NCI-H226 (cell line): ENCODE results near the gene CLN6.
A peak's percentile ranks its signal among the peaks of the same experiment; 100 is the strongest.
"Not testable (repeated sequence)": the region's sequence is repeated elsewhere in the genome, so short reads cannot be mapped to it uniquely, and the experiment has no call there.

Source experiments
- DNase-seq: peaks from one replicate; pipeline ENCODE4 v3.0.0-alpha.2; 2015

CLN6 gene

DNA sequence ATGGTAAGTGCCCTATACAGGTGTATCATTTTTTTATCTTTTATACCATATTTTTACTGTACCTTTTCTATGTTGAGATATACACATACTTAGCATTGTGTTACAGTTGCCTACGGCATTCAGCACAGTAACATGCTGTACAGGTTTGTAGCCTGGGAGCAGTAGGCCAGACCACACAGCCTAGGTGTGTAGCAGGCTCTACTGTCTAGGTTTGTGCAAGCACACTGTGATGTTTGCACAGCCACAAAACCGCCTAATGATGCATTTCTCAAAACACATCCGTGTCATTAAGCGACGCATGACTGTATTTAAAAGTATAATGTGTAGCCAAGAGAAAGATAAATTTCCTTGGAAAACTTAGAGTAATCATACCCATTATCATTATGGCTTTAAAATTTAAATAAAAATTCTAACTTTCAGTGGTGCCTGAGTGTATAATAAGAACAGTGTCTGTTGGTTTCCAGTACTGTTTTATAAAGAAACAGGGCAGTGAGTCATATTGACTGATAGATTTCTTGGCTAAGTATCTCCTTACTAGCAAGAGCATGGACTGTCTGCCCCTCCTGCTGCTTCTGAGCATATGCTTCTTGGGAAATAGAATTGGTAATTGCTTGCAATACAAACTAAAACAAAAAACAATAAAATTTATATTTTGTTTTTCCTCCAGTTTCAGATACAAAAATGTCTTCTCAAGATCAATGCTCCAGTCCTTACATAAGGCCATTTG lies 42.7 kb downstream of the CLN6 start:
- DNase-seq: peak; percentile 37

DNA sequence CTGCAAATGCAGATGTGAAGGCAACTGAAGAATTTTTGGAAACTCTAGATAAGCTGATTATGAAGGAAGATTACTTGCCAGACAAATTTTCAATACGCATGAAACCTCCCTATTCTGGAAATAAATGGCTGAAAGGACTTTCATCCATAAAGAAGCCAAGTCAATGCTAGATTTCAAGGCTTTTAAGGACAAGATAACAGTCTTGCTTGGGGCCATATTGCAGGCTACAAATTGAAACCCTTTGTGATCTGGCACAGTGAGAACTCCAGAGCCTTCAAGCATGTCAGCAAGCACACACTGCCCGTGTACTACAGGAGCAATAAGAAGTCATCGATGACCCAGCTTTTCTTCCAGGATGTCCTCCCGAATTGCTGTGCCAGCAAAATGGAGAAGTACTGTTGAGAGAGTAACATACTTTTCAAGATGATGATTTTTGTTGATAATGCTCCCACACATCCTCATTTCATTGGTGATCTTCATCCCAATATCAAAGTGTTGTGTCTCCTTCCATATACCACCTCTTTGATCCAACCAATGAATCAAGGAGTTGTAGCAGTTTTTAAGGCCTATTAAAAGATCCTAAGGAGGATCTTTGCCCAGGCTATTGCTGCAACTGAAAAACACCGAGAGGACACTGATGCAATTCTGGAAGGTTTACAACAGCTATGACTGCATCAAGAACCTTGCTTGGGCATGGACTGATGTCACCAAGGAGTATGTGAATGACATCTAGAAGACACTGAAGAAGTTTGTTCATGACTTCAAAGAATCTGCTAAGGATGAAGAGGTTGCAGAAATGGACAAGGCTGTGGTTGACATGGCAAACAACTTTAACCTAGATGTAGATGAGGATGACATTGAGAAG lies 44.7 kb downstream of the CLN6 start:
- DNase-seq: no peak

DNA sequence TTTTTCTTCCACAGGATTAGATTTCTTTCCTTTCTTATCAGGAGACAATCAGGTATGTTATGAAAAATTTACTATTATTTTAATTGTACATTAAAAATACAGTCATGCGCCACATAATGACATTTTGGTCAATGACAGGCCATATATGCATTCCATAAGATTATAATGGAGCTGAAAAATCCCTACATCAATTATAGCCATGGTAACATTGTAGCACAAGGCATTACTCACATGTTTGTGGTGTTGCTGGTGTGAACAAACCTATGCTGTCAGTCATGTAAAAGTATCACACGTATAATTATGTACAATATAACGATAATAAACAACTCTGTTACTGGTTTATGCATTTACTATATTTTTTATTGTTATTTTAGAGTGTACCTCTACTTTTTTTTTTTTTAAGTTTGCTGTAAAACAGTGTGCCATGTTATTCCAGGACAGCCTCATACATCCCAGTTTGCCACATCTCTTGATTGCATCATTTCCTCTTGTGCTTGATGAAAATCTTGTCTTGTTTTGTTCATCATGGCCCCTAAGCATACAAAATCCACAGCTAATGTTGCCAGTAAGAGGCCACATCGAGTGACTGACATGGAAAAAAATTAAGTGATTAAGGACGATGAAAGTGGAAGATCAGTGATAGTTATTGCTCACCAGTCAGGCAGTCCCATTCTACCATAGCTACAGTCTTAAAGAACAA lies 45.8 kb downstream of the CLN6 start:
- DNase-seq: no peak

DNA sequence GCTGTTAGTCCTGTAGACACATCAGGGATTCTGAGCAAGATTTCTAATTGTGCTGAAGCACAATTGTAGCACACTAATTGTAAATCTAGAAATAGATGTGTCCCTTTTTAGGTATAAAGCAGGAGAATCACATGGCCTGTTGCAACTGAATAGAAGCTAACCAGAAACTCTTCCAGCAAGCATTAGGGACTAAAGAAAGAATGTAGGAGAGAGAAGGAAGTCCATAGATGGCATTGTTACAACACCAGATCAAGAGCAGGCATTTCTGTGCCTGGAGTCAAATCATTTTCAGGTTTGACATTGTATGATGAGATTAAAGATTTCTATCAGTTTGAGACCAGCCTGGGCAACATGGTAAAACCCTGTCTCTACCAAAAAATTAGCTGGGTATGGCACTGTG lies 51.8 kb downstream of the CLN6 start:
- no peak for DNase-seq

DNA sequence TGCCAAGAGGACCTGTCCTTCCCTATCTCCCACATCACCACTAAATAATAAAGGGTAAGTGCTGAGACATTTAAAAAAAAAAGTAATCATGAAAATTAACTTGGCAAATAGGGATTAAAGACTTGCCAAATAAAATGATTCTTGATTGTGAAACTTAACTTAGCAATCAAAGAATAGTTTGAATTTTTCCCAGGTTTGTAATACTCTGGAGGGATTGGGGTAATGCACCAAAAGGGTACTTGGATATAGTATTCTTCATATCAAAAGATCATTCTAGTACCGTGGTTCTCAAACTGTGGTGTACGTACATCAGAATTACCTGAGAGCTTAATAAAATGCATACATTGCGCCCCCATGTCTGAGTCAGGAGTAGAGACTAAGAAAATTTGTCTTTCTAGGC lies 52.9 kb downstream of the CLN6 start:
- DNase-seq: no peak

DNA sequence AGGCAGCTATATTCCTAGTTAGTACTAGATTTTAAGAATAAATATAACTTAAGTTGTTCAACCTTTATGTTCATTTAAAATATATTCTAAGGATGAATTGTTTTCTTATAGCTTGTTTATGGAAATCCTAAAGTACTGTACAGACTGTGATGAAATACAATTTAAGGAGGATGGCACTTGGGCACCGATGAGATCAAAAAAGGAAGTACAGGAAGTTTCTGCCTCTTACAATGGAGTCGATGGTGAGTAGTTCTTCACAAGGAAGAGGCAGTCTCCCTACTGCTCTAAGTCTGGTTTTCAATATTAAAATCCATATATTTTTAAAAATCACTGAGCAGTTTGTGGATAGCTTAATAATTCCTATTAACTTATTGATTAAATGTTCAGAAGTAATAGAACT lies 54.0 kb downstream of the CLN6 start:
- no peak for DNase-seq

DNA sequence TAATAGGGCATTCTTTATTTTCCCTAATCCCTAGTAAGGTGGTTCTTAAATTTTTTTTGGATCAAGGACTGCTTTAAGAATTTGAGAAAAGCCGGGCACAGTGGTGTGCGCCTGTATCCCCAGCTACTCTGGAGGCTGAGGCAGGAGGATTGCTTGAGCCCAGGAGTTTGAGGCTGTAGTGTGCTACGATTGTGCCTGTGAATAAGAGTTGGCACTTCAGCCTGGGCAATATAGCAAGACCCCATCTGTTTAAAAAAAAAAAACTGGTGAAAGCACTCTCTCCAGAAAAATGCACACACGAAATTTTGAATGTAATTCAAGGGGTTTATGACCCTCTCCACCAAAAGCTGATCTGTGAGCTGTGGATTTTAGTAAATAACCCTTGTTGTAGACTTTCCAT lies 56.4 kb downstream of the CLN6 start:
- no peak for DNase-seq

DNA sequence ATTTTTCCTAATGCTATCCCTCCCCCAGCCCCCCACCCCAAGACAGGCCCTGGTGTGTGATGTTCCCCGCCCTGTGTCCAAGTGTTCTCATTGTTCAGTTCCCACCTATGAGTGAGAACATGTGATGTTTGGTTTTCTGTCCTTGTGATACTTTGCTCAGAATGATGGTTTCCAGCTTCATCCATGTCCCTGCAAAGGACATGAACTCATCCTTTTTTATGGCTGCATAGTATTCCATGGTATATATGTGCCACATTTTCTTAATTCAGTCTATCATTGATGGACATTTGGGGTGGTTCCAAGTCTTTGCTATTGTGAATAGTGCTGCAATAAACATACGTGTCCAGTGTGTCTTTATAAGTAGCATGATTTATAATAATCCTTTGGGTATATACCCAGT lies 57.5 kb downstream of the CLN6 start:
- DNase-seq: not testable (repeated sequence)

DNA sequence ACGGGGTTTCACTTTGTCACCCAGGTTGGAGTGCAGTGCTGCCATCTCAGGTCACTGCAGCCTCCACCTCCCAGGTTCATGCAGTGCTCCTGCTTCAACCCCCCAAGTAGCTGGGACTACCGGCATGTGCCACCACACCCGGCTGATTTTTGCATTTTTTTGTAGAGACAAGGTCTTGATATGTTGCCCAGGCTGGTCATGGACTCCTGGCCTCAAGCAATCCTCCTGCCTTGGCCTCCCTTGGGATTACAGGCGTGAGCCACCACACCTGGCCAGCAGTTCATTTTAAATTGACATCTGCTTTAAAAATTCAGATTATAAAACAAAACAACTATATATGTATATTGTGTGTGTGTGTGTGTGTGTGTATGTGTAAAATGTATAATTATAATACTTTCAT lies 62.7 kb downstream of the CLN6 start:
- DNase-seq: no peak

DNA sequence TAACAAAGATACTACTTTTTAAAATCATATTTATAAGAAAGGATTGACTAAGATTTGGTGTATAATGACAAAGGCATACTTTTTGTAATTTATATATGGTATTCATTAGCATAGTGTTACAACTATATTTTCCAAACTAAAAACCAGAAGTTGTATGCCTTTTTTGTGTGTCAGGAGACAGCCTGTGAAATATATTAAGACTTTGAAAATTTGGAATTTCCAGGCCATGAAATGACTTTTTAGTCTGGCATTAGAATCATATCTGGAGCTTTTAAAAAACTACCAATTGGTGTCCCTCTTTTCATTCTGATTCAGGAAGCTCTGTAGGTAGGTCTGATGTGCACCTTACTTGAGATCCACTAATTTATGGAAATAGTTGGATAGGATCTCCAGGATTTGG lies 66.3 kb downstream of the CLN6 start:
- no peak for DNase-seq

DNA sequence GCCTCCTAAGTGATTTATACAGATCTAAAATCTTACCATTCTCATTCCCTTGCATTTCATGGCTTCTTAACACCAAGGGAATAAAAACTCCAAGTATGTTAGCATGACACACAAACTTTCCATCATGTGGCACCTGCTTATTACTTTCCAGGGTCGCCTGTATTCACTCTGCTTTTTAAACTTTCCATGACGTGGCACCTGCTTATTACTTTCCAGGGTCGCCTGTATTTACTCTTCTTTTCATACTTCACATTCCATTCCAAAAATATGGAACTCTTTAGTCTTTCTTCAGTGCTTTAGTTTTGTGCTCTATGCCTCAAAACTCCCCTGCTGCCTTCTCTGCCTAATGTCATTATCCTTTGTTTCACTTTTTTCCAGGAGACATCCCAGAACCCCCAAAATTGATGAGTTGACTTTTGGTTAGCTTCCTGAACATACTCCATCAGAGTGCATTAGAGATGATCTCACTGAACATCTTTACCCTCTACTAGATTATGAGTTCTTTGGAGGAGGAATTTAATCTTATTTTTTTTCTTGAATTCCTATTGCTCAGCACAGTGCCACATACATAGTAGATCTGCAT lies 71.4 kb downstream of the CLN6 start:
- no peak for DNase-seq

DNA sequence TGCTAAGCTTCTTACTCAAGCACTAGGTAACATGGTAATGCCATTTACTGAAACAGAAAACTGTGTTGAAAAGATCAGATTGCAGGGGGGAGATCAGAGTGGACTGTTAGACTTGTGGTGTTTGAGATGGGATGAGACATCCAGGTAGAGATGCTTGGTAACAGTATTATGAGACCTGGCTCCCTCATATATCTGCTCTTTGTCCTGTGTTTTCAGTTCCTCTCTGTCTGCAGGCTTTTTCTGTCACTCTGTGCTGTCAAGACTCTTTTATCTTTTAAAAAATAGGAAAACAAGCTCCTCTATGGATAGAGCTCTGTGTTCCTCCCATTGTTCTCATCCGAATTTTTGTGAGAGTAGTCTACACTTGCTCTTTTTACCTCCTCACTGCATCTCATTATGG lies 72.5 kb downstream of the CLN6 start:
- no peak for DNase-seq
